ENCODE data around the gene CRACR2B. TPM values are rescaled to one million over a fixed set of nuclear protein-coding genes. Genes with fewer than 3 reads are reported as not detected.

CRACR2B gene
- total and polyA plus RNA-seq, 10 of the 15 experiments (the other 5 are each of a cell fraction or from before 2014, with no cell fraction given): 0.10 to 33.7 (median 12.7) TPM

GRCh38 chr11:853682-854448, 26.1 kb downstream of the CRACR2B start:
- ChIA-PET POLR2A (no interaction called here), RAD21 (ENCODE audit: unreplicated experiment) (no interaction called here), SMC1A (ENCODE audit: uncharacterized antibody, unreplicated experiment) (no interaction called here), CTCF (no interaction called here)
- 50% methylated on average over 25 of the region's 27 CpGs for WGBS (ENCODE audit: insufficient coverage, insufficient replicate concordance, low lambda C conversion rate, missing lambda C conversion rate)
- Histone ChIP-seq H3K27ac (ENCODE audit: control insufficient read depth, insufficient read depth) (no peak overlapping the region), H3K4me2 (ENCODE audit: control insufficient read depth, insufficient read depth) (no peak overlapping the region), H3K4me1 (ENCODE audit: control insufficient read depth, insufficient read depth, low read length) (no peaks in the 10 kb centered on the region), H3K79me2 (ENCODE audit: control insufficient read depth, insufficient read depth, low read length) (no peaks in the 10 kb centered on the region), H4K20me1 (ENCODE audit: control insufficient read depth, insufficient read depth) (no peaks in the 10 kb centered on the region), H3K9me3 (replicated peaks; ENCODE audit: control insufficient read depth, insufficient read depth, low read length) (no peaks in the 10 kb centered on the region), H3K36me3 (ENCODE audit: control insufficient read depth in 2 of 2, insufficient read depth in 2 of 2, low read length in 1 of 2) (no peaks in the 10 kb centered on the region), H3K27me3 (replicated peaks in 1 of 2; ENCODE audit: control insufficient read depth in 2 of 2, insufficient read depth in 2 of 2, low read length in 1 of 2) (no peaks in the 10 kb centered on the region; a peak in 1 of 4 replicates), H3K4me3 (no peak overlapping the region), H2AFZ (ENCODE audit: control insufficient read depth, low read depth, low read length) (no peak overlapping the region), H3K9ac (ENCODE audit: control insufficient read depth, insufficient read depth, low read length) (no peak overlapping the region)
- DNase-seq (ENCODE audit: low read depth, low spot score): no peak
- BruUV-seq (replicated peaks): no TSS peak
- in situ Hi-C loops (cut with MboI) (no loop called here), intact Hi-C loops (cut with micrococcal nuclease; ENCODE audit: unreplicated experiment) (no loop called here)
- 0 out of 3 replicates have a peak, but pooled peaks have one; percentile 21 for ATAC-seq
- FAIRE-seq: no peak
- TF ChIP-seq, protein P1, sequence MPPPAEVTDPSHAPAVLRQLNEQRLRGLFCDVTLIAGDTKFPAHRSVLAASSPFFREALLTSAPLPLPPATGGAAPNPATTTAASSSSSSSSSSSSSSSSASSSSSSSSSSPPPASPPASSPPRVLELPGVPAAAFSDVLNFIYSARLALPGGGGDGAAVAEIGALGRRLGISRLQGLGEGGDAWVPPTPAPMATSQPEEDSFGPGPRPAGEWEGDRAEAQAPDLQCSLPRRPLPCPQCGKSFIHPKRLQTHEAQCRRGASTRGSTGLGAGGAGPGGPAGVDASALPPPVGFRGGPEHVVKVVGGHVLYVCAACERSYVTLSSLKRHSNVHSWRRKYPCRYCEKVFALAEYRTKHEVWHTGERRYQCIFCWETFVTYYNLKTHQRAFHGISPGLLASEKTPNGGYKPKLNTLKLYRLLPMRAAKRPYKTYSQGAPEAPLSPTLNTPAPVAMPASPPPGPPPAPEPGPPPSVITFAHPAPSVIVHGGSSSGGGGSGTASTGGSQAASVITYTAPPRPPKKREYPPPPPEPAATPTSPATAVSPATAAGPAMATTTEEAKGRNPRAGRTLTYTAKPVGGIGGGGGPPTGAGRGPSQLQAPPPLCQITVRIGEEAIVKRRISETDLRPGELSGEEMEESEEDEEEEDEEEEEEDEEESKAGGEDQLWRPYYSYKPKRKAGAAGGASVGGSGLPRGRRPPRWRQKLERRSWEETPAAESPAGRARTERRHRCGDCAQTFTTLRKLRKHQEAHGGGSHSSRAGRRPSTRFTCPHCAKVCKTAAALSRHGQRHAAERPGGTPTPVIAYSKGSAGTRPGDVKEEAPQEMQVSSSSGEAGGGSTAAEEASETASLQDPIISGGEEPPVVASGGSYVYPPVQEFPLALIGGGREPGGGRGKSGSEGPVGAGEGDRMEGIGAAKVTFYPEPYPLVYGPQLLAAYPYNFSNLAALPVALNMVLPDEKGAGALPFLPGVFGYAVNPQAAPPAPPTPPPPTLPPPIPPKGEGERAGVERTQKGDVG (CRISPR knock-in tag; IDR thresholded peaks at IDR 0.05): no peak
- TF ChIP-seq, protein P2, sequence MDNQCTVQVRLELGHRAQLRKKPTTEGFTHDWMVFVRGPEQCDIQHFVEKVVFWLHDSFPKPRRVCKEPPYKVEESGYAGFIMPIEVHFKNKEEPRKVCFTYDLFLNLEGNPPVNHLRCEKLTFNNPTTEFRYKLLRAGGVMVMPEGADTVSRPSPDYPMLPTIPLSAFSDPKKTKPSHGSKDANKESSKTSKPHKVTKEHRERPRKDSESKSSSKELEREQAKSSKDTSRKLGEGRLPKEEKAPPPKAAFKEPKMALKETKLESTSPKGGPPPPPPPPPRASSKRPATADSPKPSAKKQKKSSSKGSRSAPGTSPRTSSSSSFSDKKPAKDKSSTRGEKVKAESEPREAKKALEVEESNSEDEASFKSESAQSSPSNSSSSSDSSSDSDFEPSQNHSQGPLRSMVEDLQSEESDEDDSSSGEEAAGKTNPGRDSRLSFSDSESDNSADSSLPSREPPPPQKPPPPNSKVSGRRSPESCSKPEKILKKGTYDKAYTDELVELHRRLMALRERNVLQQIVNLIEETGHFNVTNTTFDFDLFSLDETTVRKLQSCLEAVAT (IDR thresholded peaks at IDR 0.05): no peak
- no peak for TF ChIP-seq REST (IDR thresholded peaks at IDR 0.05; ENCODE audit: low read depth, low read length)
- no peak for TF ChIP-seq BHLHE40 (IDR thresholded peaks at IDR 0.05; ENCODE audit: borderline replicate concordance in 1 of 2, low read depth in 2 of 2, low read length in 1 of 2)
- TF ChIP-seq IKZF1 (conservative IDR thresholded peaks at IDR 0.05): no peak
- no peak for TF ChIP-seq FOXM1 (IDR thresholded peaks at IDR 0.05; ENCODE audit: low read depth, low read length)
- TF ChIP-seq, protein P3, sequence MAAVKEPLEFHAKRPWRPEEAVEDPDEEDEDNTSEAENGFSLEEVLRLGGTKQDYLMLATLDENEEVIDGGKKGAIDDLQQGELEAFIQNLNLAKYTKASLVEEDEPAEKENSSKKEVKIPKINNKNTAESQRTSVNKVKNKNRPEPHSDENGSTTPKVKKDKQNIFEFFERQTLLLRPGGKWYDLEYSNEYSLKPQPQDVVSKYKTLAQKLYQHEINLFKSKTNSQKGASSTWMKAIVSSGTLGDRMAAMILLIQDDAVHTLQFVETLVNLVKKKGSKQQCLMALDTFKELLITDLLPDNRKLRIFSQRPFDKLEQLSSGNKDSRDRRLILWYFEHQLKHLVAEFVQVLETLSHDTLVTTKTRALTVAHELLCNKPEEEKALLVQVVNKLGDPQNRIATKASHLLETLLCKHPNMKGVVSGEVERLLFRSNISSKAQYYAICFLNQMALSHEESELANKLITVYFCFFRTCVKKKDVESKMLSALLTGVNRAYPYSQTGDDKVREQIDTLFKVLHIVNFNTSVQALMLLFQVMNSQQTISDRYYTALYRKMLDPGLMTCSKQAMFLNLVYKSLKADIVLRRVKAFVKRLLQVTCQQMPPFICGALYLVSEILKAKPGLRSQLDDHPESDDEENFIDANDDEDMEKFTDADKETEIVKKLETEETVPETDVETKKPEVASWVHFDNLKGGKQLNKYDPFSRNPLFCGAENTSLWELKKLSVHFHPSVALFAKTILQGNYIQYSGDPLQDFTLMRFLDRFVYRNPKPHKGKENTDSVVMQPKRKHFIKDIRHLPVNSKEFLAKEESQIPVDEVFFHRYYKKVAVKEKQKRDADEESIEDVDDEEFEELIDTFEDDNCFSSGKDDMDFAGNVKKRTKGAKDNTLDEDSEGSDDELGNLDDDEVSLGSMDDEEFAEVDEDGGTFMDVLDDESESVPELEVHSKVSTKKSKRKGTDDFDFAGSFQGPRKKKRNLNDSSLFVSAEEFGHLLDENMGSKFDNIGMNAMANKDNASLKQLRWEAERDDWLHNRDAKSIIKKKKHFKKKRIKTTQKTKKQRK (IDR thresholded peaks at IDR 0.05; ENCODE audit: low read depth, low read length): no peak
- TF ChIP-seq POLR2AphosphoS2 (IDR thresholded peaks at IDR 0.05; ENCODE audit: low read depth, low read length): no peak
- TF ChIP-seq HDAC6 (IDR thresholded peaks at IDR 0.05; ENCODE audit: unreplicated experiment): no peak
- TF ChIP-seq FOS (IDR thresholded peaks at IDR 0.05; ENCODE audit: borderline replicate concordance, extremely low read depth, insufficient read length): no peak
